Stimulated activated CD4-positive, alpha-beta T cell treated with anti-CD3 and anti-CD28 coated beads, Interleukin-2, amount 100 ng/mL, for 4 hours (primary cell): ENCODE data around the gene GPR55.

ENCODE experiments used
- DNase-seq: peaks from one replicate; pipeline ENCODE4 v3.0.0-alpha.2; 2020; ENCODE audit warnings: low read depth

Gene GPR55

DNA sequence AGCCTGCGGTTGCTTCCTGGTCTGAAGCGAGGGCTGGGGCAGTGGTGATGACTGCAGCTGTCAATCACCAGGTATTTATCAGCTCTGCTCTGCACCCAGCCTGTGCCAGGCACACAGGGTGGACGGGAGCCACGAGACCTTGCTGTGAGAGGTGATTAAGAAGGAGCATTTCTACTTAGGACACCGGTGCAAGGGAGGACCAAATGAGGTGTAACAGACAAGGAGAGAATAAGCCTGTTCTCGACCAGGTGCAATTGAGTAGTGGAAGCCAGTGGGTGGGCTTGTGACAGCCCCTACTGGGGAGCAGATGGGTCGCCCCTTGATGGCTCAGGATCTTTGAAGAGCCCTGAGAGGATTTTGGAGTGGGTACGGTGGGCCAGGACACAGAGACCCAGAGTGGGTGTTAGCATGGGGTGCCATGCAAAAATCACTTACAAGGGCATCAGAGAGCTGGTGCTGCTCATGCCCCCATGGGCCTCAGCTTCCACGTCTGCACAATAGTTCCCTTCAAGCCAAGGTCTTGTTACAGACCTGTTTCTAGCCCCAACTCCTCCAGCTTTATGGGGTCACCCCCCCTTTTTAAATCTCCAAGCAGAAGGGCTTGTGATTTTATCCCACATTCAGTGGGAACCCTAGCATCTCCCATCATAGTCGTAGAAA is 24.6 kb downstream of the GPR55 start:
- DNase-seq, result no peak

GRCh38 chr2:230899786-230900185 is 25.3 kb downstream of the GPR55 start:
- DNase-seq, result no peak

DNA sequence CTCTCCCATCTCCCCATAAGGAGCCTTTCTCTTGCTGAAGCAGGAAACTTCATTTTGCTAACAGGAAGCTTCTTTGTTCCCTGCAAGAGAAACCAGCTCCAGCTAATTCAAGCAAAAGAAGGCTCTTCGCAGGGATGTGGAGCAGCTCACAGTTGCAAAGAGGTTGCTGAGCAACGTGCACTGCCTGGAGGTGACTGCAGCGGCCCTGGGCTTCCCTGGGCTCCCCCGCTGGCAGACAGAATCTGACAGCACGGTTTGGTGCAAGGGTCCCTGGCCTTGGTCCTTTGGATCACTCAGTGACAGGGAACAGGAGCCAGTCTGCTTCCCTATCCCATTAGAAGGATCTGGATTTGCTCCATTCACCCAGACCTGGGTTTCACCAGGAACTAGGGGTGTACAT is 25.8 kb downstream of the GPR55 start:
- DNase-seq, result no peak

- DNase-seq, result no peak
These were observed 26.3 kb downstream of the GPR55 start for GRCh38 chr2:230898713-230899091.

- DNase-seq, result no peak
These were observed 26.9 kb downstream of the GPR55 start for GRCh38 chr2:230898016-230898712.

GRCh38 chr2:230896346-230897115 is 28.5 kb downstream of the GPR55 start:
- DNase-seq, result no peak

- DNase-seq, result no peak
These were observed 29.3 kb downstream of the GPR55 start for GRCh38 chr2:230895536-230896345.

DNA sequence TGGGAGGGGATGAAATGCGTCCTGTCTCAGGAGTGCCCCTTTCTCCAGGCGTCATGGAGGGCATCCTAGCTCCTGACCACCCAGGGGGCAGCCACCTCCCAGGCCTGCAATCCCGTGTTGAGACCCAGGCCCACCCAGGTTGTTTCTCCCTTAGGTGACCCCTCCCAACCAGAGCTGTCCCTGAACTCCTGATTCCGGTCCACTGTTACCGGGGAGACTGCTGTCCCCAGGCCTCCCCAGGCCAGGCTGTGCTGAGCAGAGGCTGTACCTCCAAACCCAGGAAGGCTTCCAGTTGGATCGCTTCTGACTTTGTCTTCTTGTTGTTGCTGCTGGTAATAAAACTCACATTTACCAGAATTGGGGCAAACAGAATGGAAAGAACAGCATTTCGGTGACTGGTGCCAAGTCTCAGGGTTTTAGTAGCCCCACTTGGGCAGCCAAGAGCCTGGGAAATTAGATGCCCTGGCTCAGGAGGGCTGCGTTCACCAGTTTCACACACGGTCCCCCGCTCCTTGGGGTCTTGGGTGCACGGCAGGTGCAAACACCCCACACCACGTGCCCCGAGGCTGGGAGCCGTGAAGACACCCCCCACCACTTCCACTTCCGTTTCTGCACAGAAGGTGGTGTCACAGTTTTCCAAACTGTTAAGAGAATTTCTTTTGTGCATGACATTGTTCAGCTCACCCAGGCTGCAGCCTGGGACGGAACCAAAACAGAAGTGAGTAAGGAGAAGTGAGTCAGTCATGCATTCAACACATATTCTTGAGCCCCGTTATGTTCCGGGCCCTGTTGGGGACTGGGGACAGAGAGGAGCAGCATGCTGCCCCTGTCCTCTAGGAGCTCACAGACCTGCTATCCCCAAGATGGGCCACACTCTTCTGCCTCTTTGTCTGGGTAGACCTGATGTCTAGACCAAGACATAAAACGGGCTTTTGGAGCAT is 30.9 kb downstream of the GPR55 start:
- DNase-seq, result no peak

GRCh38 chr2:230893338-230893737 is 31.7 kb downstream of the GPR55 start:
- no peak for DNase-seq

DNA sequence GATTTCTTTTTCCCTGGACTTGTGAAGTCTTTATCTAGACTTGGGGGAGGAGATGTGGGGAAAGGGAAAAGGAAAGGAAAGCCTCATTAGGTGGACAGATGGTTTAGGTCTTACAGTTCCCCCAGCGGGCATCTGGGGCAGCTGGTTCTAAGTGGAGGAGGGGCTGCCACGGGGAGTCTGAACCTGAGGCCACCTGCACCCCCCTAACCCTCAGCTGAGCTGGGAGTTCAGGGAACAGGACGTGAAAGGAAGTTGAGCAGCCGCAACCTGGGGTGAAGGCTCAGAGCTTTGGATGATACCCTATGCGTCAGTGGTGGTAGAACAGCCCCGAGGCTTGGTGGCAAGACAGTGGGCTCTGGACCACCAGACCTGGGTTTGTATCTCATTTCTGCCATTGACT is 33.5 kb downstream of the GPR55 start:
- no peak for DNase-seq

- no peak for DNase-seq
These were observed 34.0 kb downstream of the GPR55 start for GRCh38 chr2:230891064-230891463.

GRCh38 chr2:230890646-230891045 is 34.4 kb downstream of the GPR55 start:
- no peak for DNase-seq

DNA sequence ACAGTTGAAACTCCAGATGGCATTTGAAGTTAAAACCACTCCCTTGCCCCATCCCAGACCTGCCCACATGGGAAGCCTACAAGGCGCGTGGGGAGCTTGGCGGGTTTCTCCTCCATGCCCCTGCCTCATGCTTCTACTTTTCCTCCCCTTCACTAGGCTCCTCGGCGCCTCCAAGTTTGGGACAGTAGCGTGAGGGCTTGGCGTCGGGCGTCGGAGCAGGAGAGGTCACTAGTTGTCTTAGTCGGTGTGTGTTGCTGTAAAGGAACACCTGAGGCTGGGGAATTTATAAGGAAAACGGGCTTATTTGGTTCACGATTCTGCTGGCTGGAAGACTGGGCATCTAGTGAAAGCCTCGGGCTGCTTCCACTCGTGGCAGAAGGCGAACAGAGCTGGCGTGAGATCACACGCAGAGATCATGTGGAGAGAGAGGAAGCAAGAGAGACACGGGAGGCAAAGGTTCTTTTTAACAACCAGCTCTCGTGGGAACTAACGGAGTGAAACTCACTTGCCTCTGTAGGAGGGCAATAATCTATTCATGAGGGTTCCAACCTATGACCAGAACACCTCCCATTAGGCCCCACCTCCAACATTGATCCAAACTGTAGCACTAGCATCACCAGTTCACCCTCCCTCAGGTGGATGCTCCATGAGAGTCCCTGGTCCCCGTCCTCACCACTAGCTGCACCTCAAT is 35.0 kb downstream of the GPR55 start:
- no peak for DNase-seq

DNA sequence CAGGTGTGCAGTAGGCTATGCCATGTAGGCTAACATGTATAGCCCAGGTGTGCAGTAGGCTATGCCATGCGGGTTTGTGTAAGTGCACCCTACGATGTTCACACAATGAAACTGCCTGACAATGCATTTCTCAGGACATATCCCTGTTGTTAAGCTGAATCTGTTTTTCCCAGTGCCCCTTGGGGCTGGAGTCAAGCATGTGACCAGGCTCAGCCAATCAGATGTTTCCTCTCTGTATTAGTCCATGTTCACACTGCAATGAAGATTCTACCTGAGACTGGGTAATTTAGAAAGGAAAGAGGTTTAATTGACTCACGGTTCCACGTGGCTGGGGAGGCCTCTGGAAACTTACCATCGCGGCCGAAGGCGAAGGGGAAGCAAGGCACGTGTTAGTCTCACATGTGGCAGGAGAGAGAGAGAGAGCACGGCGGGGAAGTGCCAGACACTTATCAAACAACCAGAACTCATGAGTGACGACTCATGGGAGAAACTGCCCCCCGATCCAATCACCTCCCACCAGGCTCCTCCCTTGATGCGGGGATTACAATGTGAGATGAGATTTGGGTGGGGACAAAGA is 36.1 kb downstream of the GPR55 start:
- no peak for DNase-seq

- no peak for DNase-seq
These were observed 37.7 kb downstream of the GPR55 start for GRCh38 chr2:230887342-230887741.

GRCh38 chr2:230886671-230887071 is 38.4 kb downstream of the GPR55 start:
- DNase-seq, result no peak

- DNase-seq, result no peak
These were observed 38.8 kb downstream of the GPR55 start for GRCh38 chr2:230886206-230886605.

GRCh38 chr2:230885463-230886130 is 39.4 kb downstream of the GPR55 start:
- no peak for DNase-seq

DNA sequence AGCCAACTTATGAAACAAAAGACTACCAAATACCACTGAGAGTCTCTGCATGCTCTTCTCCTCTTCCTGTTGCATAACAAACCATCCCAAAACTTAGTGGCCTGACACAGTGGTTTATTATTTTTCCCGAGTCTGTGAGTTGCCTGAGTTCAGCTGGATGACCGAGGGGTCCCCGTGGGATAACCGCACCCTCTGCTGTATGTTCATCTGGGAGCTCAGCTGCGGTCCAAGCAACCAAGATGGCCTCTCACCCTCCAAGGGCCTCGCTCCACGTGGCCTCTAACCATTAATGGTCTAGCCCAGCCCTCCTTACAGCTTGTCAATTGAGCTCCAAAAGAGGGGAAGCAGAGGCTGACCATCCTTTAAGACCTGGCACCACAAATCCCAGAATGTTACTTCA is 43.2 kb downstream of the GPR55 start:
- DNase-seq, result no peak

DNA sequence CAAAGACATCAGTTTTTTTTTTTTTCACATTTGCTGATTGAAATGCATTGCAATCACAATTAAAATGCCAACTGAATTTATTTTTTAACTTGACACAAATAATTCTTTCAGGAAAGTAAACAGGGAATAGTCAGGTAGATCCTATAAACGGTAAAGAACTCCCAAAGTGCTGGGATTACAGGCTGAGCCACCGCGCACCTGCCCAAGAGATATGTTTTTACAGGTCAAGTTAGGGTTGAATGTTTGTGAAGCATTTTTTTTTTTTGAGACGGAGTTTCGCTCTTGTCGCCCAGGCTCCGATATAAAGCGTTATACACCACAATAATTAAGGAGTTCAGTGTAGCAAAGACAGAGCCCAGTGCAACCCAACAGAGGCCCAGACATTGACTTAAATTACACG is 45.2 kb downstream of the GPR55 start:
- no peak for DNase-seq
